Neural progenitor cell (in vitro differentiated cells): ENCODE results near the gene STX8. TPM values are rescaled to one million over a fixed set of nuclear protein-coding genes. Genes with fewer than 3 reads are reported as not detected.

ENCODE experiments used
- DNase-seq: peaks from one replicate; pipeline ENCODE4 v3.0.0-alpha.2; 2016; ENCODE audit warnings: low spot score
- H2AFZ ChIP-seq: fragments of 200-600 bp; sonication (generic); replicated peaks from 2 replicates; pipeline ENCODE4 v1.6.1; 2016; ENCODE audit warnings: antibody characterized with exemption
- H3F3A ChIP-seq: fragments of 200-600 bp; sonication (generic); 2 replicates; pipeline ENCODE4 v1.6.1; 2016; ENCODE audit warnings: antibody characterized with exemption, low read depth
- H3K27ac ChIP-seq: fragments of 200-600 bp; sonication (generic); 2 replicates; pipeline ENCODE4 v1.5.1; 2016; ENCODE audit warnings: mild to moderate bottlenecking
- H3K27me3 ChIP-seq: fragments of 200-600 bp; sonication (generic); 2 replicates; pipeline ENCODE4 v1.6.1; 2016; ENCODE audit warnings: mild to moderate bottlenecking, moderate library complexity
- H3K36me3 ChIP-seq: fragments of 200-600 bp; sonication (generic); 2 replicates; pipeline ENCODE4 v1.5.1; 2016
- H3K4me1 ChIP-seq: fragments of 200-600 bp; sonication (generic); 2 replicates; pipeline ENCODE4 v1.6.1; 2016; ENCODE audit warnings: mixed run types
- H3K4me2 ChIP-seq: fragments of 200-600 bp; sonication (generic); 2 replicates; pipeline ENCODE4 v1.6.1; 2016
- H3K4me3 ChIP-seq: fragments of 200-600 bp; sonication (generic); 2 replicates; pipeline ENCODE4 v1.5.1; 2016
- H3K79me2 ChIP-seq: fragments of 200-600 bp; sonication (generic); 2 replicates; pipeline ENCODE4 v1.6.1; 2016; ENCODE audit warnings: low read depth
- H3K9ac ChIP-seq: fragments of 200-600 bp; sonication (generic); 2 replicates; pipeline ENCODE4 v1.6.1; 2016
- H3K9me3 ChIP-seq: fragments of 200-600 bp; sonication (generic); 2 replicates; pipeline ENCODE4 v1.5.1; 2016; ENCODE audit warnings: low read depth
- H4K20me1 ChIP-seq: fragments of 200-600 bp; sonication (generic); 2 replicates; pipeline ENCODE4 v1.6.1; 2016; ENCODE audit warnings: low read depth
- H3K27ac Mint-ChIP-seq: 3 replicates; pipeline ENCODE4 v1.8.0; 2021; ENCODE audit warnings: mixed read lengths
- H3K27me3 Mint-ChIP-seq: 2 replicates; pipeline ENCODE4 v1.8.0; 2022; ENCODE audit warnings: low read depth, mild to moderate bottlenecking, inconsistent platforms, moderate library complexity, mixed read lengths; ENCODE audit not compliant: insufficient read depth
- H3K36me3 Mint-ChIP-seq: 3 replicates; pipeline ENCODE4 v1.8.0; 2021; ENCODE audit warnings: mixed read lengths
- H3K4me1 Mint-ChIP-seq: 3 replicates; pipeline ENCODE4 v1.8.0; 2021; ENCODE audit warnings: mixed read lengths
- H3K4me3 Mint-ChIP-seq: 3 replicates; pipeline ENCODE4 v1.8.0; 2021; ENCODE audit warnings: mild to moderate bottlenecking, moderate library complexity, mixed read lengths
- H3K9me3 Mint-ChIP-seq: 3 replicates; pipeline ENCODE4 v1.8.0; 2020; ENCODE audit warnings: mixed read lengths
- CTCF ChIP-seq: fragments of 200-600 bp; sonication (generic); IDR thresholded peaks from 2 replicates; pipeline ENCODE4 v1.5.1; 2017; ENCODE audit warnings: antibody characterized with exemption, mild to moderate bottlenecking
- EZH2 ChIP-seq: fragments of 200-600 bp; sonication (generic); IDR thresholded peaks from 2 replicates; pipeline ENCODE4 v1.6.1; 2017; ENCODE audit warnings: antibody characterized with exemption, mild to moderate bottlenecking, moderate library complexity
- EZH2phosphoT487 ChIP-seq: fragments of 200-600 bp; sonication (generic); IDR thresholded peaks from 2 replicates; pipeline ENCODE4 v1.6.1; 2017; ENCODE audit warnings: antibody characterized with exemption
- total RNA-seq: library from RNA; depleted of rRNA; stranded (reverse); fragments of >200 nt; gene quantifications from 2 replicates; pipeline ENCODE4 v1.2.3, GENCODE V29; 2015; ENCODE audit warnings: low replicate concordance

The STX8 gene
- total RNA-seq, 1 donor from 2014 or later: 79.7 TPM

- no peaks in the 10 kb centered on the region for H3K79me2 ChIP-seq
- peaks cover 8% of the 10 kb centered on the region for H3K9me3 Mint-ChIP-seq
- peak; percentile 25 for DNase-seq
- H3K4me1 ChIP-seq: peaks cover 39% of the 10 kb centered on the region
- no peaks in the 10 kb centered on the region for H3K36me3 ChIP-seq
- H2AFZ ChIP-seq: no peak overlapping the region
- no peaks in the 10 kb centered on the region for H3K27me3 ChIP-seq
- H3K9me3 ChIP-seq: peaks cover under 1% of the 10 kb centered on the region
- peak overlapping the region; percentile 46 for H3K4me3 Mint-ChIP-seq
- peaks cover 10% of the 10 kb centered on the region for H4K20me1 ChIP-seq
- H3K4me1 Mint-ChIP-seq: peaks cover 47% of the 10 kb centered on the region
- peak overlapping the region; percentile 70 for H3K4me2 ChIP-seq
- H3K9ac ChIP-seq: no peak overlapping the region
- no peak overlapping the region for H3K27ac ChIP-seq
- H3K27me3 Mint-ChIP-seq: peaks cover 2% of the 10 kb centered on the region
- peaks cover 50% of the 10 kb centered on the region for H3F3A ChIP-seq
- no peak for TF ChIP-seq EZH2
- no peak for TF ChIP-seq CTCF
- TF ChIP-seq EZH2phosphoT487: no peak
- peaks cover 5% of the 10 kb centered on the region for H3K36me3 Mint-ChIP-seq
- peak overlapping the region; percentile 32 for H3K4me3 ChIP-seq
- H3K27ac Mint-ChIP-seq: peak overlapping the region; percentile 99
Measured at GRCh38 chr17:9329251-9329921, 246.2 kb downstream of the STX8 start.

GRCh38 chr17:9324864-9325263 is 250.8 kb downstream of the STX8 start:
- peaks cover 3% of the 10 kb centered on the region for H3K36me3 Mint-ChIP-seq
- TF ChIP-seq EZH2: no peak
- no peak for TF ChIP-seq EZH2phosphoT487
- TF ChIP-seq CTCF: no peak
- H3K27me3 Mint-ChIP-seq: peaks cover 1% of the 10 kb centered on the region
- Histone ChIP-seq H3K9ac (no peak overlapping the region), H3K9me3 (no peaks in the 10 kb centered on the region), H3K4me1 (peaks cover 31% of the 10 kb centered on the region), H3K27me3 (no peaks in the 10 kb centered on the region), H3K27ac (no peak overlapping the region), H2AFZ (no peak overlapping the region), H3K4me2 (no peak overlapping the region), H3K4me3 (no peak overlapping the region), H3K36me3 (no peaks in the 10 kb centered on the region), H3K79me2 (no peaks in the 10 kb centered on the region), H4K20me1 (peaks cover 4% of the 10 kb centered on the region), H3F3A (peaks cover 36% of the 10 kb centered on the region)
- no peak for DNase-seq
- no peak overlapping the region for H3K4me3 Mint-ChIP-seq
- peak overlapping the region; percentile 65 for H3K27ac Mint-ChIP-seq
- no peaks in the 10 kb centered on the region for H3K9me3 Mint-ChIP-seq
- peaks cover 45% of the 10 kb centered on the region for H3K4me1 Mint-ChIP-seq

- no peaks in the 10 kb centered on the region for H3K79me2 ChIP-seq
- no peak overlapping the region for H3K9ac ChIP-seq
- peaks cover 3% of the 10 kb centered on the region for H3K9me3 ChIP-seq
- H3K36me3 Mint-ChIP-seq: peaks cover 6% of the 10 kb centered on the region
- no peaks in the 10 kb centered on the region for H3K36me3 ChIP-seq
- H3K4me2 ChIP-seq: peak overlapping the region; percentile 50
- DNase-seq: peak; percentile 56
- H3K27ac Mint-ChIP-seq: peak overlapping the region; percentile 81
- H2AFZ ChIP-seq: no peak overlapping the region
- no peaks in the 10 kb centered on the region for H4K20me1 ChIP-seq
- H3K27ac ChIP-seq: peak overlapping the region; percentile 12
- H3K27me3 Mint-ChIP-seq: no peaks in the 10 kb centered on the region
- H3K4me1 ChIP-seq: peaks cover 21% of the 10 kb centered on the region
- peaks cover 26% of the 10 kb centered on the region for H3K4me1 Mint-ChIP-seq
- TF ChIP-seq CTCF (no peak), EZH2phosphoT487 (no peak), EZH2 (no peak)
- no peak overlapping the region for H3K4me3 ChIP-seq
- no peaks in the 10 kb centered on the region for H3K27me3 ChIP-seq
- H3K4me3 Mint-ChIP-seq: no peak overlapping the region
- H3F3A ChIP-seq: peaks cover 20% of the 10 kb centered on the region
- peaks cover 12% of the 10 kb centered on the region for H3K9me3 Mint-ChIP-seq
Measured at GRCh38 chr17:9322326-9322725, 253.3 kb downstream of the STX8 start.
